K562 (cell line): ENCODE results near the gene AHCYL2. TPM values are rescaled to one million over a fixed set of nuclear protein-coding genes. Genes with fewer than 3 reads are reported as not detected.

ENCODE experiments used
- ATAC-seq: fragments of 200-7000 bp; cut with Tn5 transposase; 3 replicates; pipeline ENCODE4 v1.9.1; 2020; ENCODE audit warnings: moderate library complexity
- BruUV-seq: library from RNA; stranded (reverse); fragments of 400-500 nt; replicated peaks from 2 replicates; lab custom pipeline; 2021; lab: Mats Ljungman, UMichigan
- CTCF ChIA-PET: fragments of 300-600 bp; formaldehyde crosslinking; extraction: SDS; loops from one replicate; lab custom pipeline; 2021; ENCODE audit warnings: low intra/inter-chr PET ratio; lab: Yijun Ruan, JAX
- POLR2A ChIA-PET: fragments of 300-600, 350-650 bp; sonication (Branson Sonifier 250); formaldehyde crosslinking; extraction: SDS; loops from one replicate; lab custom pipeline; 2021; ENCODE audit warnings: antibody characterized with exemption, inconsistent platforms; lab: Yijun Ruan, JAX
- DNase-seq, 4 experiments: peaks; one replicate each; pipeline versions ENCODE4 v3.0.0 to v3.0.0-alpha.2; 2011 to 2018; ENCODE audit warnings: low spot score in 3 of 4, mixed read lengths in 3 of 4; ENCODE audit errors: extremely low read depth in 1 of 4
- FAIRE-seq: peaks from 2 replicates; lab custom pipeline; 2011; peaks lifted over from hg19 to GRCh38; lab: Jason Lieb, UNC
- H2AFZ ChIP-seq: 2 replicates; pipeline ENCODE4 v1.6.0; 2011; ENCODE audit warnings: low read depth, low read length, control low read depth, inconsistent platforms
- H3K27ac ChIP-seq: fragments of 200-600 bp; 3 replicates; pipeline ENCODE4 v1.8.0; 2011; ENCODE audit warnings: low read depth, mild to moderate bottlenecking, control low read depth, inconsistent platforms, low read length, moderate library complexity, mixed read lengths; ENCODE audit errors: extremely low read depth
- H3K27me3 ChIP-seq, 2 experiments: fragments of 300-600 bp in 1 of 2; 2 replicates in 1 of 2; 3 replicates in 1 of 2; pipeline versions ENCODE4 v1.6.0 to v1.8.0; 2011; ENCODE audit warnings: inconsistent platforms in 2 of 2, low read length in 2 of 2, mild to moderate bottlenecking in 1 of 2, mixed read lengths in 1 of 2, moderate library complexity in 1 of 2; ENCODE audit not compliant: control insufficient read depth in 2 of 2, insufficient read depth in 2 of 2
- H3K36me3 ChIP-seq: fragments of 300-600 bp; 3 replicates; pipeline ENCODE4 v1.8.0; 2011; ENCODE audit warnings: mild to moderate bottlenecking, low read length, inconsistent platforms; ENCODE audit not compliant: control insufficient read depth, insufficient read depth
- H3K4me1 ChIP-seq, 2 experiments: fragments of 200-600 bp in 1 of 2; replicated peaks in 1 of 2; 2 replicates in 1 of 2; 3 replicates in 1 of 2; pipeline versions ENCODE4 v1.5.1 to v1.8.0; 2011; ENCODE audit warnings: inconsistent platforms in 2 of 2, low read length in 2 of 2, mild to moderate bottlenecking in 1 of 2, mixed read lengths in 1 of 2, moderate library complexity in 1 of 2; ENCODE audit not compliant: control insufficient read depth in 2 of 2, insufficient read depth in 2 of 2
- H3K4me2 ChIP-seq: 2 replicates; pipeline ENCODE4 v1.6.1; 2011; ENCODE audit warnings: low read length, control low read depth, inconsistent platforms, mixed read lengths; ENCODE audit not compliant: insufficient read depth
- H3K4me3 ChIP-seq: fragments of 200-600 bp; sonication (generic), shearing (Covaris generic); 2 replicates; pipeline ENCODE4 v1.5.1; 2016; ENCODE audit warnings: control low read depth, inconsistent platforms
- H3K79me2 ChIP-seq: fragments of 200-600 bp; 3 replicates; pipeline ENCODE4 v1.8.0; 2011; ENCODE audit warnings: low read length, inconsistent platforms; ENCODE audit not compliant: control insufficient read depth, insufficient read depth
- H3K9ac ChIP-seq, 2 experiments: 2 replicates each; pipeline versions ENCODE4 v1.6.0 to v1.6.1; 2011; ENCODE audit warnings: low read depth in 2 of 2, low read length in 2 of 2, control low read depth in 1 of 2, inconsistent platforms in 1 of 2, mild to moderate bottlenecking in 1 of 2, mixed read lengths in 1 of 2; ENCODE audit not compliant: insufficient read depth in 1 of 2
- H3K9me1 ChIP-seq: one replicate; pipeline ENCODE4 v1.6.0; 2011; ENCODE audit warnings: inconsistent platforms, mild to moderate bottlenecking, low read length, moderate library complexity; ENCODE audit not compliant: control insufficient read depth, insufficient read depth
- H3K9me3 ChIP-seq: replicated peaks from 2 replicates; pipeline ENCODE4 v1.5.1; 2011; ENCODE audit warnings: low read depth, low read length, inconsistent platforms; ENCODE audit not compliant: control insufficient read depth, insufficient read depth
- H4K20me1 ChIP-seq: replicated peaks from 2 replicates; pipeline ENCODE4 v1.6.1; 2011; ENCODE audit warnings: low read length, inconsistent platforms, mixed read lengths; ENCODE audit not compliant: control insufficient read depth, insufficient read depth
- CREB3 ChIP-seq: fragments of 450-650 bp; conservative IDR thresholded peaks from 2 replicates; pipeline ENCODE4 v1.6.1; 2016; ENCODE audit warnings: missing genetic modification characterization, low read depth, mild to moderate bottlenecking, missing compliant biosample characterization, moderate library complexity
- EZH2 ChIP-seq: IDR thresholded peaks from 2 replicates; pipeline ENCODE4 v1.6.1; 2012; ENCODE audit warnings: low read depth, mild to moderate bottlenecking, inconsistent platforms, low read length, borderline replicate concordance
- MTF1 ChIP-seq: fragments of 250-450 bp; sonication (Bioruptor Pico); IDR thresholded peaks from 2 replicates; pipeline ENCODE4 v1.9.0; 2021; ENCODE audit warnings: moderate library complexity, mild to moderate bottlenecking, inconsistent platforms, borderline replicate concordance
- NCOA6 ChIP-seq: fragments of 450-650 bp; IDR thresholded peaks from 2 replicates; pipeline ENCODE4 v1.6.1; 2017; ENCODE audit warnings: mild to moderate bottlenecking
- ZNF121 ChIP-seq: sonication (generic); formaldehyde crosslinking; conservative IDR thresholded peaks from 2 replicates; pipeline ENCODE4 v1.8.0; 2022; ENCODE audit warnings: missing genetic modification reagents
- WGBS: fragments of 100-300 bp; shearing (Covaris generic); methylation state at CpG from one replicate; pipeline ENCODE4 v1.1.6; 2016; ENCODE audit warnings: low coverage, mixed read lengths; ENCODE audit not compliant: insufficient coverage; ENCODE audit errors: missing lambda C conversion rate; 5-methylcytosine and 5-hydroxymethylcytosine counted together
- in situ Hi-C: fragments of 300-500 bp; cut with MboI; formaldehyde crosslinking; loops from 4 replicates; pipeline ENCODE4 v1.15.0; 2018; ENCODE audit warnings: inconsistent platforms, mixed read lengths
- intact Hi-C: fragments of 100-400 bp; cut with micrococcal nuclease; formaldehyde crosslinking; loops from 2 replicates; pipeline ENCODE4 v1.14.2; 2022
- polyA plus RNA-seq, 8 experiments: library from polyadenylated mRNA; depleted of rRNA in 4 of 8; stranded (reverse) in 5 of 8; unstranded in 3 of 8; fragments of >200 nt; fragmentation: Nextera tagmentation in 2 of 8; fragmentation: Illumina TruSeq in 1 of 8; extraction: Ambion mirVana in 2 of 8; extraction: Trizol in 1 of 8; gene quantifications; 2 replicates each; pipeline versions ENCODE4 v1.2.1 to v1.2.3, GENCODE V29; 2011 to 2014; ENCODE audit warnings: inconsistent platforms in 1 of 8, missing spikeins in 1 of 8
- total RNA-seq, 7 experiments: library from RNA; depleted of rRNA in 6 of 7; stranded (reverse); fragments of >200 nt in 6 of 7; fragmentation: Illumina TruSeq in 2 of 7; extraction: Trizol in 2 of 7; gene quantifications; 2 replicates each; pipeline versions ENCODE4 v1.2.1 to v1.2.3, GENCODE V29; 2011 to 2021; ENCODE audit warnings: low replicate concordance in 1 of 7

AHCYL2 gene
- total and polyA plus RNA-seq, 9 of the 15 experiments (the other 6 are each of a cell fraction or from before 2014, with no cell fraction given): 0.93 to 10.5 (median 5.2) TPM

GRCh38 chr7:129199406-129199805 lies 25.4 kb upstream of the AHCYL2 start:
- no TSS peak for BruUV-seq
- no peaks in the 10 kb centered on the region for H3K79me2 ChIP-seq
- WGBS: 0% methylated on average over 4 of the region's 4 CpGs
- DNase-seq (no peak), FAIRE-seq (no peak), ATAC-seq (no peak)
- peaks cover 46 to 51% of the 10 kb centered on the region in 2 experiments for H3K27me3 ChIP-seq
- no peak overlapping the region for H2AFZ ChIP-seq
- in situ Hi-C loops (no loop called here), intact Hi-C loops (no loop called here)
- H3K9me3 ChIP-seq: no peaks in the 10 kb centered on the region
- peaks cover 0 to 4% of the 10 kb centered on the region in 2 experiments; a peak in 1 of 5 replicates for H3K4me1 ChIP-seq
- no peaks in the 10 kb centered on the region for H3K36me3 ChIP-seq
- no peak for TF ChIP-seq MTF1
- peak; percentile 49 for TF ChIP-seq ZNF121 (CRISPR knock-in tag)
- POLR2A ChIA-PET: interaction anchor here (0.7 kb wide), 1 partner anchor 40 kb away, joined by 3 read pairs; no protein-coding TSS in a partner anchor
- H3K27ac ChIP-seq: no peak overlapping the region
- H4K20me1 ChIP-seq: no peaks in the 10 kb centered on the region
- H3K9me1 ChIP-seq: no peaks in the 10 kb centered on the region
- CTCF ChIA-PET: no interaction called here
- no peak overlapping the region for H3K4me3 ChIP-seq
- H3K9ac ChIP-seq: no peak overlapping the region
- H3K4me2 ChIP-seq: no peak overlapping the region

GRCh38 chr7:129202058-129202777 lies 22.6 kb upstream of the AHCYL2 start:
- H2AFZ ChIP-seq: no peak overlapping the region
- H3K9me3 ChIP-seq: no peaks in the 10 kb centered on the region
- POLR2A ChIA-PET: no interaction called here
- no peak overlapping the region for H3K4me3 ChIP-seq
- H3K4me2 ChIP-seq: no peak overlapping the region
- H3K4me1 ChIP-seq: peaks cover 0 to 9% of the 10 kb centered on the region in 2 experiments; a peak in 1 of 5 replicates
- CTCF ChIA-PET: no interaction called here
- no peak for DNase-seq
- no peak overlapping the region for H3K27ac ChIP-seq
- ATAC-seq: no peak
- H3K9me1 ChIP-seq: no peaks in the 10 kb centered on the region
- intact Hi-C loops (no loop called here), in situ Hi-C loops (no loop called here)
- peaks cover 63 to 73% of the 10 kb centered on the region in 2 experiments for H3K27me3 ChIP-seq
- no TSS peak for BruUV-seq
- 8% methylated on average over 8 of the region's 8 CpGs for WGBS
- no peaks in the 10 kb centered on the region for H3K36me3 ChIP-seq
- FAIRE-seq: no peak
- no peaks in the 10 kb centered on the region for H3K79me2 ChIP-seq
- no peak overlapping the region for H3K9ac ChIP-seq
- peaks cover 6% of the 10 kb centered on the region; the same call in 1 of the 2 replicates for H4K20me1 ChIP-seq
- TF ChIP-seq NCOA6 (no peak), CREB3 (no peak), EZH2 (no peak)
